IMR-90 (cell line): ENCODE results near the gene TMEM72.

Experiments used
- CTCF ChIP-seq: conservative IDR thresholded peaks from 2 replicates; pipeline ENCODE4 v1.5.1; 2012; ENCODE audit warnings: mild to moderate bottlenecking, low read depth, low read length, improper control_type of control experiment
- POLR2A ChIP-seq: IDR thresholded peaks from 2 replicates; pipeline ENCODE4 v1.6.1; 2012; ENCODE audit warnings: mild to moderate bottlenecking, low read depth, low read length
- USF2 ChIP-seq: fragments of 150-350 bp; IDR thresholded peaks from 2 replicates; pipeline ENCODE4 v1.6.1; 2017; ENCODE audit warnings: mild to moderate bottlenecking, antibody characterized with exemption, low read length, low read depth

GRCh38 chr10:44864051-44864450 is 47.1 kb upstream of the TMEM72 start:
- TF ChIP-seq USF2 (no peak), CTCF (no peak), POLR2A (no peak)
